A204.1 (cell line): ENCODE data around the gene UCHL3.
"Not testable (repeated sequence)": the region's sequence is repeated elsewhere in the genome, so short reads cannot be mapped to it uniquely, and the experiment has no call there.

Experiments used
- FAIRE-seq: peaks from 2 replicates; lab custom pipeline; 2012; peaks lifted over from hg19 to GRCh38; lab: Jason Lieb, UNC

UCHL3 gene

GRCh38 chr13:75549262-75550158 is at the start of gene UCHL3:
TSS of gene UCHL3 (plus strand) at chr13:75549791. CDS start at chr13:75549821, 30 bp downstream.
- peak; percentile 96 for FAIRE-seq

- FAIRE-seq, result no peak
Observed at GRCh38 chr13:75505327-75505726, 44.3 kb upstream of the UCHL3 start.

GRCh38 chr13:75506018-75506417 is 43.6 kb upstream of the UCHL3 start:
- FAIRE-seq, result no peak

- FAIRE-seq, result no peak
Observed at GRCh38 chr13:75507027-75508001, 42.3 kb upstream of the UCHL3 start.

- no peak for FAIRE-seq
Observed at GRCh38 chr13:75508002-75508548, 41.5 kb upstream of the UCHL3 start.

- no peak for FAIRE-seq
Observed at GRCh38 chr13:75511051-75511625, 38.5 kb upstream of the UCHL3 start.

GRCh38 chr13:75512253-75512652 is 37.3 kb upstream of the UCHL3 start:
- no peak for FAIRE-seq

GRCh38 chr13:75513271-75513670 is 36.3 kb upstream of the UCHL3 start:
- no peak for FAIRE-seq

- no peak for FAIRE-seq
Observed at GRCh38 chr13:75514080-75514995, 35.3 kb upstream of the UCHL3 start.

- no peak for FAIRE-seq
Observed at GRCh38 chr13:75518439-75519088, 31.0 kb upstream of the UCHL3 start.

GRCh38 chr13:75521956-75522355 is 27.6 kb upstream of the UCHL3 start:
- FAIRE-seq, result no peak

- no peak for FAIRE-seq
Observed at GRCh38 chr13:75530549-75530961, 19.0 kb upstream of the UCHL3 start.

- no peak for FAIRE-seq
Observed at GRCh38 chr13:75533861-75534260, 15.7 kb upstream of the UCHL3 start.

GRCh38 chr13:75537401-75538365 is 11.9 kb upstream of the UCHL3 start, which contains the start of gene COMMD6:
TSS of gene COMMD6 (minus strand) at chr13:75537841. CDS start at chr13:75537805, 36 bp downstream.
- peak; percentile 75 for FAIRE-seq

- no peak for FAIRE-seq
Observed at GRCh38 chr13:75541287-75541686, 8.3 kb upstream of the UCHL3 start.

- no peak for FAIRE-seq
Observed at GRCh38 chr13:75541961-75542360, 7.6 kb upstream of the UCHL3 start.

- FAIRE-seq, result no peak
Observed at GRCh38 chr13:75544681-75545330, 4.8 kb upstream of the UCHL3 start.

- not testable (repeated sequence) for FAIRE-seq
Observed at GRCh38 chr13:75545386-75545785, 4.2 kb upstream of the UCHL3 start.

GRCh38 chr13:75547917-75548316 is 1.7 kb upstream of the UCHL3 start:
- FAIRE-seq, result no peak
